Coronary artery (tissue), 2 donors: Measurements from ENCODE around the gene DGKI.

Experiments
- DNase-seq: peaks from one replicate; pipeline ENCODE4 v3.0.0-alpha.2; 2017; ENCODE audit warnings: low spot score
- H3K27ac ChIP-seq, 2 donors: fragments of 200-600 bp; sonication (generic); one replicate each; pipeline ENCODE4 v1.5.1; 2016 to 2019
- H3K4me3 ChIP-seq: fragments of 200-600 bp; sonication (generic); 2 replicates; pipeline ENCODE4 v1.5.1; 2016; ENCODE audit warnings: mild to moderate bottlenecking, moderate library complexity
- TF ChIP-seq, protein P1 (sequence below): fragments of 200-600 bp; sonication (generic); IDR thresholded peaks from one replicate; pipeline ENCODE4 v1.5.1; 2019; ENCODE audit warnings: antibody characterized with exemption

Gene DGKI

DNA sequence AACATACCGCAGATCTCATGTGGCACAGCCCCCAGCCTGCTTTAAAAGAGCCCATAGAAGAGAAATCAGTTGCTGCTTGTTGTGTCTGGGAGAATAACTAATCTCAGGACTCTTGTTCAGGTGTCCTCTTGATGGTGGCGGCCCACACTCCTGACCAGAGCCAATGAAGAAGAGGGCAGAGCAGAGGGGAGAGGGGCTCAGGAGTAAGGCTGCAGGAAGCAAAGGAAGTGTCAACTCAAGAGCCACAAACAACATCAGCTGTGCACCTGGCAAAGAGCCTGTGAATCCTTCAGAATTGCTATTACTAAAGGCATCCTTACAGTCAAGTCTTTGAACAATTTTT, 443.4 kb downstream of the DGKI start:
- TF ChIP-seq, protein P1, sequence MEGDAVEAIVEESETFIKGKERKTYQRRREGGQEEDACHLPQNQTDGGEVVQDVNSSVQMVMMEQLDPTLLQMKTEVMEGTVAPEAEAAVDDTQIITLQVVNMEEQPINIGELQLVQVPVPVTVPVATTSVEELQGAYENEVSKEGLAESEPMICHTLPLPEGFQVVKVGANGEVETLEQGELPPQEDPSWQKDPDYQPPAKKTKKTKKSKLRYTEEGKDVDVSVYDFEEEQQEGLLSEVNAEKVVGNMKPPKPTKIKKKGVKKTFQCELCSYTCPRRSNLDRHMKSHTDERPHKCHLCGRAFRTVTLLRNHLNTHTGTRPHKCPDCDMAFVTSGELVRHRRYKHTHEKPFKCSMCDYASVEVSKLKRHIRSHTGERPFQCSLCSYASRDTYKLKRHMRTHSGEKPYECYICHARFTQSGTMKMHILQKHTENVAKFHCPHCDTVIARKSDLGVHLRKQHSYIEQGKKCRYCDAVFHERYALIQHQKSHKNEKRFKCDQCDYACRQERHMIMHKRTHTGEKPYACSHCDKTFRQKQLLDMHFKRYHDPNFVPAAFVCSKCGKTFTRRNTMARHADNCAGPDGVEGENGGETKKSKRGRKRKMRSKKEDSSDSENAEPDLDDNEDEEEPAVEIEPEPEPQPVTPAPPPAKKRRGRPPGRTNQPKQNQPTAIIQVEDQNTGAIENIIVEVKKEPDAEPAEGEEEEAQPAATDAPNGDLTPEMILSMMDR: no peak
- no peak for DNase-seq
- H3K4me3 ChIP-seq: no peak overlapping the region
- H3K27ac ChIP-seq: no peak overlapping the region

DNA sequence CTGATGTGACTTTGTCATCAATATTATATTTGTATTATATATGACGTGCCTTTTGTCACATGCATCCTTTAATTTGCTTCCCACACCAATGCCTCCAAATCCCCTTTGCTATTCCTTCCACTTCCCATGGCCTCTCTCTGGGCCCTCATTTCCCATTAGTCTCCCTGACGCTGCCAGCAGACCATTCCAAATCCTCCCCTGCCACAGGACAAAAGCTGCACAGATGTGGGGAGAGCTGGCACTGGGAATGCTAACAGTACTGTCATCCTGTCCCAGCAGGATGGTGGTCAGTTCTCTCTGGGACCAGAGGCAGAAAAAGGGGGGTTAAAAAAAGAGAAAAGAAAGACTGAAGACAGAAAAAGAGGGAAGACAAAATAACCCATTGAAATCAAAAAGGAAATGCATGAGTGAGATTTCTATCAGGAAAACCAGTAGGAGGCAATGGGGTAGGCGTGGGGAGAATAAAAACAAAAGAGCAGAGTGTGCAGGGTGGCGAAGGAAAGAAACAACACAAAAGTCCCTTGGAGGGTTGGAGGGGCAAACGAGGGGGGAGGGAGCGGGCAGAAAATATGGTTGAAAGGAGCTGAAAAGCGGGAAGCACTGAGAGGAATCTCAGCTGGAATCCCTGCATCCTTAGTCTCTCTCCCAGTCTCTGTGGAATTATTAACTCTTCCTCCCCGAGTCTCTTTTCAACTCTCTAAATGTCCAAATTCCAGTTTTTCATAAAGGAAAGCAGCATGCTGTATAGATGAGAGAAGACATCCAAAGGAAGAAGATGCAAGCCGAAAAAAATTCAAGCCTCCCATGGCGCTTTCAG, 444.0 kb downstream of the DGKI start:
- TF ChIP-seq, protein P1: no peak
- no peak for DNase-seq
- Histone ChIP-seq H3K27ac (no peak overlapping the region), H3K4me3 (no peak overlapping the region)

DNA sequence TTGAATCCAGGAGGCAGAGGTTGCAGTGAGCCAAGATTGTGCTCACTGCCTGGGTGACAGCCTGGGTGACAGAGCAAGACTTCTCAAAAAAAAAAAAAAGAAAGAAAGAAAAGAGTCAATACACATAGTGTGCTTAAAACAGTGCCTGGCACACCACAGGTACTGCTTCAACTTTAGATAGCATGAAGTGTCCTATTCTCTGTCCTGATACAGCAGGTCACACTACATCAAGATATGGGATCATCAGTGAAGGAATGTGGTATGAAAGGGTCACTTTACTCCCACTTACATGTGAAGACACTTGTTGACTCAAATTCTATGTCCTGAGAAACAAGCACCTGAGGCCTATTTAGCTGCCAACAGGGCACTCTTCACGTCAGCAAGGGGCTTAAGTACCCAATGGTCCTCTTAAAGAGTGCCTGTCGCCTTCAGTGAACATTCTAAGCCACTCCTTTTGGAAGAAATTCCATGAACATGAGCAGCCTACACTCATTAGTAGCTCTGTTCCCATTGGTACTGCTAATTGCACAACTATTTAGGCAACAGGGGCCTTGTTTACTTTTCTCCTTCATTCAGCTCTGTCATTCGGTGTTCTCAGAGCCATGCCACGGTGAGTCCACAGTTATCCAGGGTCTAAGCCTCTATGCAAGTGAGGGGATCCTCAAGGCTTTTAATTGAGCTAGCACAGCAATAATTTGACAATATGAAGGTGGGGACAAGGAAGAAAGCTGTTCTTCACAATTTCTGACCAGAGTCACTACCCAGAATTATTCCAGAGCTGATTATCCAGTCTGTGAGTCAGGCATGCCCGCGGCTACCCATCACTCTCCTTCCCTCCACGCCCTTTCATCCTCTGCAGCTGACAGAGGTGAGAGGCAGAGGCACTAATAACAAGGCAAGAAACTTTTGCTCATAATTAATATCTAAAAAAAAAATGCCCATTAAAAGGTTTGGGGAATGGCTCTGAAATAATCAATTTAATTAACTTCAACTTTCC, 446.6 kb downstream of the DGKI start:
- Histone ChIP-seq H3K27ac (no peak overlapping the region), H3K4me3 (no peak overlapping the region)
- TF ChIP-seq, protein P1: no peak
- no peak for DNase-seq

DNA sequence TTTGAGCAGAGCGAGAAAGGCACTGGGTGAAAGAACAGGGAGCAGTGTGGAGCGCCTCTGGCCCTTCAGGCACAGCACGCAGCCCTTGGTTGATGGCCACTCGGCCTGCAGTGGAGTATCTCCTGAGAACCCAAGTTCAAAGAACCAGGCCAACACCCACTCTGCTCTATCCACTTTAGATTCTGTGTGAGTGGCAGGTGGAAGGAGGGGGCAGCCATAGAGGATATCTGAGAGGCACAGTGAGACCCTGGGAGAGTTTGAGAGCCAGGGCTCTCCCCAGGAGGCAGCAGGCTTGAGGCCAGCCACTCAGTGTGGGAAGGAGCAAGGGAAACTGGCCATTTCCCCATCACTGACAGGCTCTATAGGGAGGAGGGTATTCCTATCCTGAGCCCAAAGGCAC, 450.7 kb downstream of the DGKI start:
- Histone ChIP-seq H3K27ac (no peak overlapping the region), H3K4me3 (no peak overlapping the region)
- DNase-seq: no peak
- TF ChIP-seq, protein P1: no peak

DNA sequence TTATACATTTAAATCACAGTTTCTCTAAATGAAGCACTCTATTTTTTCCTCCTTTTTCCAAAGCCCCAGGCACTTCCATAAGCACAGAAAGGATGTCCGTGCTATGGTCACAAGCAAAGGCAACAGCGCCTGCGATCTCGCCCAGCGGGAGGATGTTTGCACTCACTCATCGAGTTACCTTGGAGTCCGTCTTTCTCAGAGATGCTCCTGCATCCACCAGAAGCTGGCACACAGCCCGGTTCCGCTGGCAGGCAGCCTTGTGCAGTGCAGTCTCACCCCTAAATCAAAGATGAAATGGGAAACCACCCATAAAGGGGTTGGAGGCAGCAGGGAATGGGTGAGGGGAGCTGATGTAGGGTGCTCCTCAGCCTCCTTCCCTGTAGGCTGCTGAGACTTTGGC, 451.4 kb downstream of the DGKI start:
- no peak overlapping the region for H3K27ac ChIP-seq
- TF ChIP-seq, protein P1: no peak
- DNase-seq: no peak
- no peak overlapping the region for H3K4me3 ChIP-seq

DNA sequence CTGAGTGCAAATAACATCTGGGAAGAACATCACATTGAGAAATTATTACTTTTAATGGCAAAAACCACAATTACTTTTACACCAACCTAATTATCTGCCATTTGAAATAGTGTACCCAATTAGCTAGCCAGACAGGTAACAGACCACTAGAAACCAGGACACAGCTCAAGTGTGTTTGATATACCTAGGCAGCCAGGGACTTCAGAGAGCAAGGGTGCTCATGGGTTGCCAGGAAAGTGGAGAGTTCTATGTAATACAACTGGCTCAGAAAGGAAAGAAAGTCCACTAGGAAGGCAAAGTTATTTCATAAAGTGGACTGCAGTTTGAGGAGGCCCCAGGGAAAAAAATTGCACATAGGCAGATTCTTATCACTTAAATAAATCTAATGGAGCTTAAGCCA, 453.2 kb downstream of the DGKI start:
- Histone ChIP-seq H3K4me3 (no peak overlapping the region), H3K27ac (no peak overlapping the region)
- TF ChIP-seq, protein P1: no peak
- DNase-seq: no peak
